Measurements from ENCODE around the gene OR52B2. TPM values are rescaled to one million over a fixed set of nuclear protein-coding genes. Genes with fewer than 3 reads are reported as not detected.
"Not testable (repeated sequence)": the region's sequence is repeated elsewhere in the genome, so short reads cannot be mapped to it uniquely, and the experiment has no call there.

The OR52B2 gene
- total RNA-seq, 1 donor from 2014 or later = not detected

GRCh38 chr11:6156628-6157359 lies 13.3 kb downstream of the OR52B2 start:
- H3K27me3 Mint-ChIP-seq = peaks cover 4% of the 10 kb centered on the region
- CTCF ChIA-PET = no interaction called here
- no peak overlapping the region for H3K27ac Mint-ChIP-seq
- no peaks in the 10 kb centered on the region for H3K9me3 Mint-ChIP-seq
- TF ChIP-seq CTCF (IDR thresholded peaks at IDR 0.05) = no peak
- no peak overlapping the region for H3K4me3 Mint-ChIP-seq
- no peaks in the 10 kb centered on the region for H3K4me1 Mint-ChIP-seq
- no peak for DNase-seq
- H3K36me3 Mint-ChIP-seq (ENCODE audit: low read depth) = no peaks in the 10 kb centered on the region
- intact Hi-C loops (cut with micrococcal nuclease) = no loop called here
- POLR2A ChIA-PET = no interaction called here
- no peak for ATAC-seq (ENCODE audit: low read depth)

- Mint-ChIP-seq H3K27ac (no peak overlapping the region), H3K27me3 (no peaks in the 10 kb centered on the region), H3K4me3 (no peak overlapping the region), H3K36me3 (ENCODE audit: low read depth) (no peaks in the 10 kb centered on the region), H3K9me3 (peaks cover 5% of the 10 kb centered on the region), H3K4me1 (no peaks in the 10 kb centered on the region)
- TF ChIP-seq CTCF (IDR thresholded peaks at IDR 0.05) = no peak
- CTCF ChIA-PET = no interaction called here
- POLR2A ChIA-PET = no interaction called here
- DNase-seq (no peak), ATAC-seq (ENCODE audit: low read depth) (no peak)
- intact Hi-C loops (cut with micrococcal nuclease) = no loop called here
These were observed 18.0 kb downstream of the OR52B2 start for GRCh38 chr11:6152126-6152525.

GRCh38 chr11:6151117-6151516 lies 19.0 kb downstream of the OR52B2 start:
- Mint-ChIP-seq H3K36me3 (ENCODE audit: low read depth) (no peaks in the 10 kb centered on the region), H3K27ac (no peak overlapping the region), H3K9me3 (peaks cover 5% of the 10 kb centered on the region), H3K27me3 (no peaks in the 10 kb centered on the region), H3K4me3 (no peak overlapping the region), H3K4me1 (no peaks in the 10 kb centered on the region)
- DNase-seq = no peak
- no peak for ATAC-seq (ENCODE audit: low read depth)
- CTCF ChIA-PET = no interaction called here
- TF ChIP-seq CTCF (IDR thresholded peaks at IDR 0.05) = no peak
- intact Hi-C loops (cut with micrococcal nuclease) = no loop called here
- POLR2A ChIA-PET = no interaction called here

GRCh38 chr11:6143737-6144136 lies 26.4 kb downstream of the OR52B2 start:
- H3K36me3 Mint-ChIP-seq (ENCODE audit: low read depth); H3K4me3 Mint-ChIP-seq; H3K27ac Mint-ChIP-seq; H3K27me3 Mint-ChIP-seq; H3K9me3 Mint-ChIP-seq; DNase-seq; ATAC-seq (ENCODE audit: low read depth); POLR2A ChIA-PET; CTCF ChIA-PET; H3K4me1 Mint-ChIP-seq; intact Hi-C loops (cut with micrococcal nuclease): not testable (repeated sequence)

GRCh38 chr11:6142936-6143335 lies 27.2 kb downstream of the OR52B2 start:
- no peaks in the 10 kb centered on the region for H3K36me3 Mint-ChIP-seq (ENCODE audit: low read depth)
- POLR2A ChIA-PET = no interaction called here
- ATAC-seq (ENCODE audit: low read depth) = no peak
- H3K27ac Mint-ChIP-seq = no peak overlapping the region
- H3K9me3 Mint-ChIP-seq = no peaks in the 10 kb centered on the region
- intact Hi-C loops (cut with micrococcal nuclease) = no loop called here
- peaks cover 4% of the 10 kb centered on the region for H3K27me3 Mint-ChIP-seq
- DNase-seq = no peak
- TF ChIP-seq CTCF (IDR thresholded peaks at IDR 0.05) = no peak
- no peak overlapping the region for H3K4me3 Mint-ChIP-seq
- no peaks in the 10 kb centered on the region for H3K4me1 Mint-ChIP-seq
- CTCF ChIA-PET = no interaction called here

GRCh38 chr11:6135936-6136335 lies 34.2 kb downstream of the OR52B2 start:
- H3K36me3 Mint-ChIP-seq (ENCODE audit: low read depth); H3K4me1 Mint-ChIP-seq; H3K27ac Mint-ChIP-seq; H3K9me3 Mint-ChIP-seq; H3K4me3 Mint-ChIP-seq; H3K27me3 Mint-ChIP-seq; DNase-seq; ATAC-seq (ENCODE audit: low read depth); CTCF ChIA-PET; intact Hi-C loops (cut with micrococcal nuclease): not testable (repeated sequence)
- POLR2A ChIA-PET = interaction anchor here (0.7 kb wide), 1 partner anchor 98 kb away, joined by 3 read pairs; the partner anchor contains the start of gene FHIP1B

All from activated B cell treated with CpG ODN at 0.5 μM for 24 hours (primary cell).